Measurements from ENCODE around the gene KCNJ2.

- TF ChIP-seq YY1 (IDR thresholded peaks at IDR 0.05) (no peak), SP1 (IDR thresholded peaks at IDR 0.05) (no peak), HNF4G (IDR thresholded peaks at IDR 0.05) (no peak), TAF1 (conservative IDR thresholded peaks at IDR 0.05) (no peak), NR2F2 (IDR thresholded peaks at IDR 0.05) (no peak), GABPA (IDR thresholded peaks at IDR 0.05 in 1 of 2, conservative IDR thresholded peaks at IDR 0.05 in 1 of 2) (no peak), REST (IDR thresholded peaks at IDR 0.05) (no peak), RAD21 (IDR thresholded peaks at IDR 0.05) (no peak), RXRA (IDR thresholded peaks at IDR 0.05) (no peak), JUND (IDR thresholded peaks at IDR 0.05) (no peak)
- TF ChIP-seq, protein P1, sequence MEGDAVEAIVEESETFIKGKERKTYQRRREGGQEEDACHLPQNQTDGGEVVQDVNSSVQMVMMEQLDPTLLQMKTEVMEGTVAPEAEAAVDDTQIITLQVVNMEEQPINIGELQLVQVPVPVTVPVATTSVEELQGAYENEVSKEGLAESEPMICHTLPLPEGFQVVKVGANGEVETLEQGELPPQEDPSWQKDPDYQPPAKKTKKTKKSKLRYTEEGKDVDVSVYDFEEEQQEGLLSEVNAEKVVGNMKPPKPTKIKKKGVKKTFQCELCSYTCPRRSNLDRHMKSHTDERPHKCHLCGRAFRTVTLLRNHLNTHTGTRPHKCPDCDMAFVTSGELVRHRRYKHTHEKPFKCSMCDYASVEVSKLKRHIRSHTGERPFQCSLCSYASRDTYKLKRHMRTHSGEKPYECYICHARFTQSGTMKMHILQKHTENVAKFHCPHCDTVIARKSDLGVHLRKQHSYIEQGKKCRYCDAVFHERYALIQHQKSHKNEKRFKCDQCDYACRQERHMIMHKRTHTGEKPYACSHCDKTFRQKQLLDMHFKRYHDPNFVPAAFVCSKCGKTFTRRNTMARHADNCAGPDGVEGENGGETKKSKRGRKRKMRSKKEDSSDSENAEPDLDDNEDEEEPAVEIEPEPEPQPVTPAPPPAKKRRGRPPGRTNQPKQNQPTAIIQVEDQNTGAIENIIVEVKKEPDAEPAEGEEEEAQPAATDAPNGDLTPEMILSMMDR (IDR thresholded peaks at IDR 0.05; ENCODE audit: low read depth, low read length, missing input control), result no peak
- TF ChIP-seq, protein P2, sequence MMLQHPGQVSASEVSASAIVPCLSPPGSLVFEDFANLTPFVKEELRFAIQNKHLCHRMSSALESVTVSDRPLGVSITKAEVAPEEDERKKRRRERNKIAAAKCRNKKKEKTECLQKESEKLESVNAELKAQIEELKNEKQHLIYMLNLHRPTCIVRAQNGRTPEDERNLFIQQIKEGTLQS (IDR thresholded peaks at IDR 0.05), result no peak
- TF ChIP-seq, protein P3, sequence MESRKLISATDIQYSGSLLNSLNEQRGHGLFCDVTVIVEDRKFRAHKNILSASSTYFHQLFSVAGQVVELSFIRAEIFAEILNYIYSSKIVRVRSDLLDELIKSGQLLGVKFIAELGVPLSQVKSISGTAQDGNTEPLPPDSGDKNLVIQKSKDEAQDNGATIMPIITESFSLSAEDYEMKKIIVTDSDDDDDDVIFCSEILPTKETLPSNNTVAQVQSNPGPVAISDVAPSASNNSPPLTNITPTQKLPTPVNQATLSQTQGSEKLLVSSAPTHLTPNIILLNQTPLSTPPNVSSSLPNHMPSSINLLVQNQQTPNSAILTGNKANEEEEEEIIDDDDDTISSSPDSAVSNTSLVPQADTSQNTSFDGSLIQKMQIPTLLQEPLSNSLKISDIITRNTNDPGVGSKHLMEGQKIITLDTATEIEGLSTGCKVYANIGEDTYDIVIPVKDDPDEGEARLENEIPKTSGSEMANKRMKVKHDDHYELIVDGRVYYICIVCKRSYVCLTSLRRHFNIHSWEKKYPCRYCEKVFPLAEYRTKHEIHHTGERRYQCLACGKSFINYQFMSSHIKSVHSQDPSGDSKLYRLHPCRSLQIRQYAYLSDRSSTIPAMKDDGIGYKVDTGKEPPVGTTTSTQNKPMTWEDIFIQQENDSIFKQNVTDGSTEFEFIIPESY (IDR thresholded peaks at IDR 0.05), result no peak
- TF ChIP-seq, protein P4, sequence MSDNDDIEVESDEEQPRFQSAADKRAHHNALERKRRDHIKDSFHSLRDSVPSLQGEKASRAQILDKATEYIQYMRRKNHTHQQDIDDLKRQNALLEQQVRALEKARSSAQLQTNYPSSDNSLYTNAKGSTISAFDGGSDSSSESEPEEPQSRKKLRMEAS (IDR thresholded peaks at IDR 0.05), result no peak
Measured at GRCh38 chr17:70181866-70182265, 12.5 kb downstream of the KCNJ2 start.
